Loucy (cell line): ENCODE results near the gene CGN.

Experiments used
- H2AFZ ChIP-seq: fragments of 200-600 bp; sonication (generic); 2 replicates; pipeline ENCODE4 v1.6.0; 2016; ENCODE audit warnings: antibody characterized with exemption, mild to moderate bottlenecking, low read length, moderate library complexity
- H3F3A ChIP-seq: fragments of 200-600 bp; 2 replicates; pipeline ENCODE4 v1.6.0; 2016; ENCODE audit warnings: antibody characterized with exemption, low read depth, mild to moderate bottlenecking
- H3K27me3 ChIP-seq: fragments of 200-600 bp; sonication (generic); 2 replicates; pipeline ENCODE4 v1.6.1; 2014; ENCODE audit warnings: low read length, mild to moderate bottlenecking; ENCODE audit not compliant: insufficient read depth, poor library complexity, severe bottlenecking
- H3K36me3 ChIP-seq: fragments of 200-600 bp; sonication (generic); 2 replicates; pipeline ENCODE4 v1.6.1; 2016; ENCODE audit warnings: low read length; ENCODE audit not compliant: insufficient read depth
- H3K4me1 ChIP-seq: fragments of 200-600 bp; sonication (generic); 2 replicates; pipeline ENCODE4 v1.5.1; 2014; ENCODE audit warnings: low read length, mild to moderate bottlenecking; ENCODE audit not compliant: insufficient read depth, poor library complexity, severe bottlenecking
- H3K4me2 ChIP-seq: fragments of 200-600 bp; sonication (generic); 2 replicates; pipeline ENCODE4 v1.6.0; 2014; ENCODE audit warnings: antibody characterized with exemption, low read length, low read depth, mild to moderate bottlenecking; ENCODE audit not compliant: poor library complexity, severe bottlenecking
- H3K4me3 ChIP-seq: fragments of 200-600 bp; sonication (generic); 2 replicates; pipeline ENCODE4 v1.5.1; 2014; ENCODE audit warnings: low read length, mild to moderate bottlenecking, mixed read lengths; ENCODE audit not compliant: poor library complexity, severe bottlenecking
- H3K79me2 ChIP-seq: fragments of 200-600 bp; sonication (generic); 2 replicates; pipeline ENCODE4 v1.6.1; 2014; ENCODE audit warnings: low read length; ENCODE audit not compliant: insufficient read depth
- H3K9ac ChIP-seq: fragments of 200-600 bp; sonication (generic); 2 replicates; pipeline ENCODE4 v1.6.0; 2014; ENCODE audit warnings: mild to moderate bottlenecking, low read depth, low read length, moderate library complexity; ENCODE audit not compliant: poor library complexity, severe bottlenecking
- H3K9me2 ChIP-seq: fragments of 200-600 bp; sonication (generic); replicated peaks from 2 replicates; pipeline ENCODE4 v1.6.1; 2016; ENCODE audit warnings: low read depth, low read length, mixed read lengths
- H3K9me3 ChIP-seq: fragments of 200-600 bp; sonication (generic); 2 replicates; pipeline ENCODE4 v1.6.1; 2014; ENCODE audit warnings: mild to moderate bottlenecking, antibody characterized with exemption, low read length, low read depth; ENCODE audit not compliant: insufficient read depth
- H4K20me1 ChIP-seq: fragments of 200-600 bp; sonication (generic); 2 replicates; pipeline ENCODE4 v1.6.0; 2014; ENCODE audit warnings: antibody characterized with exemption, low read length, mild to moderate bottlenecking; ENCODE audit not compliant: insufficient read depth, poor library complexity, severe bottlenecking
- CTCF ChIP-seq: fragments of 200-600 bp; sonication (generic); conservative IDR thresholded peaks from 2 replicates; pipeline ENCODE4 v1.5.1; 2014; ENCODE audit warnings: mild to moderate bottlenecking, antibody characterized with exemption, low read length
- EZH2phosphoT487 ChIP-seq: fragments of 200-600 bp; IDR thresholded peaks from 2 replicates; pipeline ENCODE4 v1.6.1; 2018; ENCODE audit warnings: antibody characterized with exemption, mild to moderate bottlenecking, moderate library complexity, borderline replicate concordance

Gene CGN

DNA sequence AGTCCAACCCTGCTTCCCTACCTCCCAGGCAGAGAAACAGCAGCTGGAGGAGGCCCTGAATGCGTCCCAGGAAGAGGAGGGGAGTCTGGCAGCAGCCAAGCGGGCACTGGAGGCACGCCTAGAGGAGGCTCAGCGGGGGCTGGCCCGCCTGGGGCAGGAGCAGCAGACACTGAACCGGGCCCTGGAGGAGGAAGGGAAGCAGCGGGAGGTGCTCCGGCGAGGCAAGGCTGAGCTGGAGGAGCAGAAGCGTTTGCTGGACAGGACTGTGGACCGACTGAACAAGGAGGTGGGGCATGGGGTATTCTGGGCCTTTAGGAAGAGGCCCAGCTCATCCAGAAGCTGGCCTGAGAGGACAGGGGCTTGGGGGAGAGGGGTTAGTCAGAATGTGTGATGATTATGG, 19.3 kb downstream of the CGN start:
- H3K27me3 ChIP-seq, result no peaks in the 10 kb centered on the region
- H3K79me2 ChIP-seq, result no peaks in the 10 kb centered on the region
- H3K4me3 ChIP-seq, result no peak overlapping the region
- H3K9ac ChIP-seq, result no peak overlapping the region
- TF ChIP-seq EZH2phosphoT487, result no peak
- TF ChIP-seq CTCF, result no peak
- no peaks in the 10 kb centered on the region for H3K36me3 ChIP-seq
- no peaks in the 10 kb centered on the region for H3K9me2 ChIP-seq
- no peaks in the 10 kb centered on the region for H4K20me1 ChIP-seq
- H3F3A ChIP-seq, result no peaks in the 10 kb centered on the region
- H3K9me3 ChIP-seq, result no peaks in the 10 kb centered on the region
- no peak overlapping the region for H3K4me2 ChIP-seq
- H2AFZ ChIP-seq, result no peak overlapping the region
- H3K4me1 ChIP-seq, result no peaks in the 10 kb centered on the region

- H3K36me3 ChIP-seq, result no peaks in the 10 kb centered on the region
- H3K79me2 ChIP-seq, result no peaks in the 10 kb centered on the region
- no peaks in the 10 kb centered on the region for H4K20me1 ChIP-seq
- TF ChIP-seq EZH2phosphoT487 (no peak), CTCF (no peak)
- no peaks in the 10 kb centered on the region for H3F3A ChIP-seq
- no peaks in the 10 kb centered on the region for H3K27me3 ChIP-seq
- H3K4me1 ChIP-seq, result no peaks in the 10 kb centered on the region
- no peak overlapping the region for H2AFZ ChIP-seq
- no peak overlapping the region for H3K4me3 ChIP-seq
- no peaks in the 10 kb centered on the region for H3K9me3 ChIP-seq
- H3K4me2 ChIP-seq, result no peak overlapping the region
- H3K9ac ChIP-seq, result no peak overlapping the region
- no peaks in the 10 kb centered on the region for H3K9me2 ChIP-seq
Measured at GRCh38 chr1:151533870-151534269, 22.7 kb downstream of the CGN start.

DNA sequence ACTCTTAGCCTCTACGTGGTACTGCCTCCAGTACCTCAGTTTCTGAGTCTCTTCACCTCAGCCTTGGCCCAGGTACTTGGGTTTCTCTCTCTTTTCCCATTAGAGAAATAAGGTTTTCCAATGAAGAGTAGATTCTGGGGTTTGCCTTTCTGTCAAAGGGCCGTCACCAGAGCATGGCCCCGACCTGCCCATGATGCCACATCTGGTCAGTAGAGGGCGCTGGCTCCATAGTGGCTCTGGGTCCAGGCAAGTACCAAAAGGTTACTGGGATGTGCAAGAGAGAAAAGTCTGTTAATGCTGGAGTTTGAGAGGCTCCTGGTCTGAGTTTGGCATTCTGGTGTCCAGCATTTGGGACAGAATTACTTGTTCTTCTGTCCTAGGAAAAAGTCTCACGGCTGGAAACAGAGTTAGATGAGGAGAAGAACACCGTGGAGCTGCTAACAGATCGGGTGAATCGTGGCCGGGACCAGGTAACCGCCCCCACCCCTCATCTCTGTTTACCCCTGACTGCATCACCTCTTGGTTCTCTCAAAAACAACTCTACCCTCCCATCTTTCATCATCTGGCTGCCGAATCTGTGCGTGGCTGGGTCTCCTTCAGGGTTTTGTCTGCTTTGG, 23.6 kb downstream of the CGN start:
- H4K20me1 ChIP-seq, result no peaks in the 10 kb centered on the region
- H3K4me3 ChIP-seq, result no peak overlapping the region
- peaks cover 2% of the 10 kb centered on the region for H3K4me1 ChIP-seq
- no peaks in the 10 kb centered on the region for H3K79me2 ChIP-seq
- no peaks in the 10 kb centered on the region for H3K27me3 ChIP-seq
- H3K9ac ChIP-seq, result no peak overlapping the region
- no peaks in the 10 kb centered on the region for H3F3A ChIP-seq
- H3K9me3 ChIP-seq, result no peaks in the 10 kb centered on the region
- H2AFZ ChIP-seq, result no peak overlapping the region
- no peaks in the 10 kb centered on the region for H3K9me2 ChIP-seq
- no peak overlapping the region for H3K4me2 ChIP-seq
- TF ChIP-seq CTCF, result peak; percentile 96
- no peak for TF ChIP-seq EZH2phosphoT487
- no peaks in the 10 kb centered on the region for H3K36me3 ChIP-seq
